Measurements from ENCODE around the gene IL19. TPM values are rescaled to one million over a fixed set of nuclear protein-coding genes. Genes with fewer than 3 reads are reported as not detected.

IL19 gene
- total RNA-seq, 1 experiment from 2014 or later, result not detected

- Histone ChIP-seq H3K4me2 (no peak overlapping the region), H3F3A (ENCODE audit: insufficient read depth, low read depth) (no peaks in the 10 kb centered on the region), H3K36me3 (ENCODE audit: low read depth) (no peaks in the 10 kb centered on the region), H3K79me2 (ENCODE audit: low read depth) (no peaks in the 10 kb centered on the region), H3K27ac (no peak overlapping the region), H3K9me2 (ENCODE audit: insufficient read depth) (no peaks in the 10 kb centered on the region), H3K9me3 (ENCODE audit: insufficient read depth, low read depth) (no peaks in the 10 kb centered on the region), H3K27me3 (ENCODE audit: insufficient read depth, low read depth) (peaks cover 21% of the 10 kb centered on the region; the same call in 1 of the 2 replicates), H3K4me3 (no peak overlapping the region), H3K4me1 (replicated peaks; ENCODE audit: insufficient read depth) (no peaks in the 10 kb centered on the region), H2AFZ (no peak overlapping the region), H4K20me1 (ENCODE audit: insufficient read depth) (no peaks in the 10 kb centered on the region)
- TF ChIP-seq EZH2 (IDR thresholded peaks at IDR 0.05; ENCODE audit: low read depth), result no peak
- TF ChIP-seq, protein P1, sequence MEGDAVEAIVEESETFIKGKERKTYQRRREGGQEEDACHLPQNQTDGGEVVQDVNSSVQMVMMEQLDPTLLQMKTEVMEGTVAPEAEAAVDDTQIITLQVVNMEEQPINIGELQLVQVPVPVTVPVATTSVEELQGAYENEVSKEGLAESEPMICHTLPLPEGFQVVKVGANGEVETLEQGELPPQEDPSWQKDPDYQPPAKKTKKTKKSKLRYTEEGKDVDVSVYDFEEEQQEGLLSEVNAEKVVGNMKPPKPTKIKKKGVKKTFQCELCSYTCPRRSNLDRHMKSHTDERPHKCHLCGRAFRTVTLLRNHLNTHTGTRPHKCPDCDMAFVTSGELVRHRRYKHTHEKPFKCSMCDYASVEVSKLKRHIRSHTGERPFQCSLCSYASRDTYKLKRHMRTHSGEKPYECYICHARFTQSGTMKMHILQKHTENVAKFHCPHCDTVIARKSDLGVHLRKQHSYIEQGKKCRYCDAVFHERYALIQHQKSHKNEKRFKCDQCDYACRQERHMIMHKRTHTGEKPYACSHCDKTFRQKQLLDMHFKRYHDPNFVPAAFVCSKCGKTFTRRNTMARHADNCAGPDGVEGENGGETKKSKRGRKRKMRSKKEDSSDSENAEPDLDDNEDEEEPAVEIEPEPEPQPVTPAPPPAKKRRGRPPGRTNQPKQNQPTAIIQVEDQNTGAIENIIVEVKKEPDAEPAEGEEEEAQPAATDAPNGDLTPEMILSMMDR (conservative IDR thresholded peaks at IDR 0.05), result no peak
- ChIA-PET POLR2A (ENCODE audit: unreplicated experiment) (no interaction called here), CTCF (no interaction called here)
- no TSS peak for BruUV-seq (replicated peaks)
- no peak for DNase-seq
- intact Hi-C loops (cut with micrococcal nuclease; ENCODE audit: unreplicated experiment), result no loop called here
Measured at GRCh38 chr1:206836111-206836510, 65.5 kb downstream of the IL19 start.

GRCh38 chr1:206839006-206839560 is 68.5 kb downstream of the IL19 start:
- no peak overlapping the region for H3K4me2 ChIP-seq
- no peaks in the 10 kb centered on the region for H3K4me1 ChIP-seq (replicated peaks; ENCODE audit: insufficient read depth)
- TF ChIP-seq, protein P1 (conservative IDR thresholded peaks at IDR 0.05), result no peak
- no peak for TF ChIP-seq EZH2 (IDR thresholded peaks at IDR 0.05; ENCODE audit: low read depth)
- H3K9me2 ChIP-seq (ENCODE audit: insufficient read depth), result no peaks in the 10 kb centered on the region
- no peaks in the 10 kb centered on the region for H3K79me2 ChIP-seq (ENCODE audit: low read depth)
- no peaks in the 10 kb centered on the region for H4K20me1 ChIP-seq (ENCODE audit: insufficient read depth)
- H3K27ac ChIP-seq, result no peak overlapping the region
- ChIA-PET POLR2A (ENCODE audit: unreplicated experiment) (no interaction called here), CTCF (no interaction called here)
- no peak for DNase-seq
- H3K36me3 ChIP-seq (ENCODE audit: low read depth), result no peaks in the 10 kb centered on the region
- no peaks in the 10 kb centered on the region for H3K9me3 ChIP-seq (ENCODE audit: insufficient read depth, low read depth)
- intact Hi-C loops (cut with micrococcal nuclease; ENCODE audit: unreplicated experiment), result no loop called here
- no peak overlapping the region for H3K4me3 ChIP-seq
- no TSS peak for BruUV-seq (replicated peaks)
- H3F3A ChIP-seq (ENCODE audit: insufficient read depth, low read depth), result no peaks in the 10 kb centered on the region
- H3K27me3 ChIP-seq (ENCODE audit: insufficient read depth, low read depth), result peaks cover 29% of the 10 kb centered on the region; the same call in 1 of the 2 replicates
- no peak overlapping the region for H2AFZ ChIP-seq

DNA sequence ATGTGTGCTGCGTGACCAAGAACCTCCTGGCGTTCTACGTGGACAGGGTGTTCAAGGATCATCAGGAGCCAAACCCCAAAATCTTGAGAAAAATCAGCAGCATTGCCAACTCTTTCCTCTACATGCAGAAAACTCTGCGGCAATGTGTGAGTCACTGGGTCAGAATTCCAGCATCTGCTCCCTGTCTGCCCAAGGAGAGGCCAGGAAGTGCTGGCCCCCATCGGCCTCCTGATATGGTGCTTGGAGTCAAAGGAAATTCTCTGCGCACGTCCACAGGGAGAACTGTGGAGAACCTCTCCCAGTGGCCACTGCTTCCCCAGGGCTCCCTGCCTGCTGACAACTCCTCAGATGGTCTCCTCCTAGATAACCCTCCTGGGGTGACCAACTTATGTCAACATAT is 69.3 kb downstream of the IL19 start:
- Histone ChIP-seq H4K20me1 (ENCODE audit: insufficient read depth) (no peaks in the 10 kb centered on the region), H3K9me2 (ENCODE audit: insufficient read depth) (no peaks in the 10 kb centered on the region), H3K36me3 (ENCODE audit: low read depth) (no peaks in the 10 kb centered on the region), H3K27me3 (ENCODE audit: insufficient read depth, low read depth) (peaks cover 29% of the 10 kb centered on the region; the same call in 1 of the 2 replicates), H3F3A (ENCODE audit: insufficient read depth, low read depth) (no peaks in the 10 kb centered on the region), H3K79me2 (ENCODE audit: low read depth) (no peaks in the 10 kb centered on the region), H3K27ac (no peak overlapping the region), H3K9me3 (ENCODE audit: insufficient read depth, low read depth) (no peaks in the 10 kb centered on the region), H3K4me1 (replicated peaks; ENCODE audit: insufficient read depth) (no peaks in the 10 kb centered on the region), H3K4me2 (no peak overlapping the region), H2AFZ (no peak overlapping the region), H3K4me3 (no peak overlapping the region)
- DNase-seq, result no peak
- intact Hi-C loops (cut with micrococcal nuclease; ENCODE audit: unreplicated experiment), result no loop called here
- ChIA-PET CTCF (no interaction called here), POLR2A (ENCODE audit: unreplicated experiment) (no interaction called here)
- BruUV-seq (replicated peaks), result no TSS peak
- TF ChIP-seq, protein P1 (conservative IDR thresholded peaks at IDR 0.05), result no peak
- no peak for TF ChIP-seq EZH2 (IDR thresholded peaks at IDR 0.05; ENCODE audit: low read depth)
